ENCODE data around the gene CACFD1.

CACFD1 gene

GRCh38 chr9:133502112-133502511 lies 42.3 kb downstream of the CACFD1 start:
- DNase-seq, result no peak

- DNase-seq, result no peak
These were observed 45.5 kb downstream of the CACFD1 start for GRCh38 chr9:133505186-133505830.

GRCh38 chr9:133505901-133506652 lies 46.3 kb downstream of the CACFD1 start:
- DNase-seq, result no peak

- DNase-seq, result no peak
These were observed 46.9 kb downstream of the CACFD1 start for GRCh38 chr9:133506653-133507038.

- DNase-seq, result no peak
These were observed 47.6 kb downstream of the CACFD1 start for GRCh38 chr9:133507246-133507965.

GRCh38 chr9:133508046-133508445 lies 48.3 kb downstream of the CACFD1 start:
- DNase-seq, result no peak

- no peak for DNase-seq
These were observed 49.7 kb downstream of the CACFD1 start for GRCh38 chr9:133509179-133510083.

GRCh38 chr9:133510926-133511505 lies 51.2 kb downstream of the CACFD1 start:
- DNase-seq, result no peak

GRCh38 chr9:133511607-133512006 lies 51.8 kb downstream of the CACFD1 start:
- no peak for DNase-seq

- DNase-seq, result no peak
These were observed 52.8 kb downstream of the CACFD1 start for GRCh38 chr9:133512253-133513213.

- DNase-seq, result no peak
These were observed 53.7 kb downstream of the CACFD1 start for GRCh38 chr9:133513214-133514100.

GRCh38 chr9:133514460-133515239 lies 54.9 kb downstream of the CACFD1 start:
- DNase-seq, result no peak

- DNase-seq, result no peak
These were observed 55.4 kb downstream of the CACFD1 start for GRCh38 chr9:133515240-133515610.

GRCh38 chr9:133515615-133516255 lies 56.0 kb downstream of the CACFD1 start:
- no peak for DNase-seq

- no peak for DNase-seq
These were observed 56.6 kb downstream of the CACFD1 start for GRCh38 chr9:133516256-133516960.

GRCh38 chr9:133516961-133517350 lies 57.2 kb downstream of the CACFD1 start:
- no peak for DNase-seq

GRCh38 chr9:133517711-133518110 lies 57.9 kb downstream of the CACFD1 start:
- no peak for DNase-seq

GRCh38 chr9:133518200-133518599 lies 58.4 kb downstream of the CACFD1 start:
- no peak for DNase-seq
